Endothelial cell of umbilical vein (primary cell): ENCODE results near the gene PTPN23. TPM values are rescaled to one million over a fixed set of nuclear protein-coding genes. Genes with fewer than 3 reads are reported as not detected.

Source experiments
- BruUV-seq: library from RNA; stranded (reverse); fragments of 400-500 nt; replicated peaks from 2 replicates; lab custom pipeline; 2021; lab: Mats Ljungman, UMichigan
- CTCF ChIA-PET: fragments of 300-600, 350-600 bp; sonication (Branson Sonifier 250); formaldehyde crosslinking; loops from one replicate; lab custom pipeline; 2021; ENCODE audit warnings: antibody characterized with exemption, inconsistent platforms; lab: Charles Lee
- POLR2A ChIA-PET: fragments of 300-600, 350-600 bp; sonication (Branson Sonifier 250); formaldehyde crosslinking; loops from one replicate; lab custom pipeline; 2021; ENCODE audit warnings: antibody characterized with exemption, inconsistent platforms; lab: Charles Lee
- DNase-seq: peaks from one replicate; pipeline ENCODE4 v3.0.0-alpha.2; 2011; ENCODE audit warnings: low read depth, low spot score
- FAIRE-seq: peaks from 2 replicates; lab custom pipeline; 2011; peaks lifted over from hg19 to GRCh38; lab: Jason Lieb, UNC
- H2AFZ ChIP-seq: 2 replicates; pipeline ENCODE4 v1.6.0; 2012; ENCODE audit warnings: low read depth, low read length, control low read depth, inconsistent platforms
- H3K27ac ChIP-seq: 2 replicates; pipeline ENCODE4 v1.5.1; 2011; ENCODE audit warnings: low read depth, mild to moderate bottlenecking, control low read depth, low read length, moderate library complexity; ENCODE audit not compliant: insufficient read depth
- H3K27me3 ChIP-seq, 2 experiments: 2 replicates each; pipeline versions ENCODE4 v1.6.0 to v1.6.1; 2011; ENCODE audit warnings: low read length in 2 of 2, mixed read lengths in 1 of 2; ENCODE audit not compliant: control insufficient read depth in 2 of 2, insufficient read depth in 2 of 2
- H3K36me3 ChIP-seq, 2 experiments: 2 replicates in 1 of 2; 3 replicates in 1 of 2; pipeline ENCODE4 v1.5.1; 2011; ENCODE audit warnings: low read length in 2 of 2, mild to moderate bottlenecking in 1 of 2, moderate library complexity in 1 of 2; ENCODE audit not compliant: control insufficient read depth in 2 of 2, insufficient read depth in 2 of 2; ENCODE audit errors: extremely low read depth in 1 of 2
- H3K4me1 ChIP-seq: 3 replicates; pipeline ENCODE4 v1.5.1; 2011; ENCODE audit warnings: mild to moderate bottlenecking, low read length; ENCODE audit not compliant: control insufficient read depth, insufficient read depth; ENCODE audit errors: extremely low read depth
- H3K4me2 ChIP-seq: 2 replicates; pipeline ENCODE4 v1.6.1; 2011; ENCODE audit warnings: low read length, control low read depth, mixed read lengths; ENCODE audit not compliant: insufficient read depth
- H3K4me3 ChIP-seq, 3 experiments: fragments of 200-600 bp in 1 of 3; sonication (generic), shearing (Covaris generic) in 1 of 3; replicated peaks in 1 of 3; 2 replicates each; pipeline ENCODE4 v1.5.1; 2011 to 2016; ENCODE audit warnings: control low read depth in 3 of 3, low read length in 3 of 3, mild to moderate bottlenecking in 2 of 3, inconsistent platforms in 1 of 3, low read depth in 1 of 3, moderate library complexity in 1 of 3; ENCODE audit not compliant: insufficient read depth in 1 of 3
- H3K79me2 ChIP-seq: 2 replicates; pipeline ENCODE4 v1.6.0; 2012; ENCODE audit warnings: low read length, inconsistent platforms; ENCODE audit not compliant: control insufficient read depth, insufficient read depth
- H3K9ac ChIP-seq: replicated peaks from 2 replicates; pipeline ENCODE3; 2011; ENCODE audit warnings: low read length, control low read depth; ENCODE audit not compliant: insufficient read depth; ENCODE audit errors: extremely low read depth
- H3K9me1 ChIP-seq: replicated peaks from 3 replicates; pipeline ENCODE4 v1.6.0; 2011; ENCODE audit warnings: mild to moderate bottlenecking, low read length; ENCODE audit not compliant: control insufficient read depth, insufficient read depth; ENCODE audit errors: extremely low read depth
- H3K9me3 ChIP-seq: replicated peaks from 2 replicates; pipeline ENCODE4 v1.5.1; 2012; ENCODE audit warnings: low read length, inconsistent platforms; ENCODE audit not compliant: control insufficient read depth, insufficient read depth
- H4K20me1 ChIP-seq: replicated peaks from 2 replicates; pipeline ENCODE3; 2011; ENCODE audit warnings: mild to moderate bottlenecking, low read length; ENCODE audit not compliant: control insufficient read depth, insufficient read depth; ENCODE audit errors: extremely low read depth
- EZH2 ChIP-seq: IDR thresholded peaks from 2 replicates; pipeline ENCODE4 v1.6.1; 2012; ENCODE audit warnings: borderline replicate concordance, low read depth, mild to moderate bottlenecking, moderate library complexity, low read length, inconsistent platforms; ENCODE audit not compliant: severe bottlenecking
- FOS ChIP-seq: IDR thresholded peaks from 2 replicates; pipeline ENCODE4 v1.6.1; 2011; ENCODE audit warnings: mild to moderate bottlenecking, low read length, moderate library complexity, borderline replicate concordance; ENCODE audit not compliant: insufficient read depth
- GATA2 ChIP-seq: IDR thresholded peaks from 2 replicates; pipeline ENCODE4 v1.7.0; 2011; ENCODE audit warnings: low read depth, mild to moderate bottlenecking, moderate library complexity, mixed read lengths, low read length; ENCODE audit not compliant: insufficient read length, insufficient read depth
- JUN ChIP-seq: IDR thresholded peaks from 2 replicates; pipeline ENCODE4 v1.6.1; 2011; ENCODE audit warnings: borderline replicate concordance, low read depth; ENCODE audit not compliant: insufficient read length, insufficient read depth
- MAX ChIP-seq: IDR thresholded peaks from 2 replicates; pipeline ENCODE4 v1.6.1; 2011; ENCODE audit not compliant: insufficient read depth, insufficient read length
- MYC ChIP-seq: IDR thresholded peaks from one replicate; pipeline ENCODE4 v1.6.1; 2011; ENCODE audit warnings: mild to moderate bottlenecking, low read depth, low read length
- POLR2A ChIP-seq: IDR thresholded peaks from 2 replicates; pipeline ENCODE4 v1.6.1; 2012; ENCODE audit warnings: low read depth, mild to moderate bottlenecking, control low read depth, low read length
- POLR2AphosphoS5 ChIP-seq: IDR thresholded peaks from 2 replicates; pipeline ENCODE4 v1.6.1; 2012; ENCODE audit warnings: low read depth, mild to moderate bottlenecking, control low read depth, low read length, moderate library complexity; ENCODE audit not compliant: insufficient read depth
- dilution Hi-C: fragments of 300-500 bp; cut with MboI; formaldehyde crosslinking; loops from one replicate; pipeline ENCODE4 v1.15.0; 2019; ENCODE audit warnings: low sequenced_read_pairs; ENCODE audit not compliant: extremely low pct_ligation_motif_present
- intact Hi-C: fragments of 100-400 bp; cut with micrococcal nuclease; formaldehyde crosslinking; loops from one replicate; pipeline ENCODE4 v1.10.0; 2022
- polyA plus RNA-seq, 4 experiments: library from polyadenylated mRNA; depleted of rRNA in 3 of 4; stranded (reverse) in 3 of 4; unstranded in 1 of 4; fragments of >200 nt; gene quantifications; 2 replicates each; pipeline versions ENCODE4 v1.2.1 to v1.2.3, GENCODE V29; 2011 to 2012; ENCODE audit warnings: missing spikeins in 1 of 4
- total RNA-seq: library from RNA; stranded (reverse); gene quantifications from 2 replicates; pipeline ENCODE4 v1.2.3, GENCODE V29; 2021
- TF ChIP-seq, protein P1 (sequence below), 2 donors: IDR thresholded peaks; 1 replicate in 1 of 2; 2 replicates in 1 of 2; pipeline ENCODE4 v1.5.1; 2011; ENCODE audit warnings: low read length in 2 of 2, mild to moderate bottlenecking in 2 of 2, moderate library complexity in 2 of 2, control low read depth in 1 of 2, inconsistent platforms in 1 of 2, low read depth in 1 of 2; ENCODE audit not compliant: insufficient read depth in 1 of 2; ENCODE audit errors: extremely low read depth in 1 of 2

The PTPN23 gene
- total and polyA plus RNA-seq, 2 donors (not counting 3 experiments of a cell fraction or from before 2014, with no cell fraction given): 8.5 to 63.5 TPM

- CTCF ChIA-PET: interaction anchor here (0.9 to 1.8 kb wide), 4 partner anchors 7 to 17 kb away, joined by 3 to 5 read pairs (median 4); no protein-coding TSS in a partner anchor
- H3K4me2 ChIP-seq: no peak overlapping the region
- H3K9ac ChIP-seq: no peak overlapping the region
- intact Hi-C loops: no loop called here
- H3K27ac ChIP-seq: no peak overlapping the region
- no TSS peak for BruUV-seq
- H3K9me3 ChIP-seq: no peaks in the 10 kb centered on the region
- TF ChIP-seq EZH2: no peak
- no peaks in the 10 kb centered on the region for H4K20me1 ChIP-seq
- dilution Hi-C loops: no loop called here
- no peak overlapping the region for H3K4me3 ChIP-seq
- H3K4me1 ChIP-seq: no peaks in the 10 kb centered on the region
- POLR2A ChIA-PET: no interaction called here
- no peak overlapping the region for H2AFZ ChIP-seq
- FAIRE-seq (no peak), DNase-seq (no peak)
- H3K36me3 ChIP-seq: peaks cover 0 to 34% of the 10 kb centered on the region in 2 experiments
- no peaks in the 10 kb centered on the region for H3K9me1 ChIP-seq
- H3K27me3 ChIP-seq: no peaks in the 10 kb centered on the region
- H3K79me2 ChIP-seq: peaks cover 7% of the 10 kb centered on the region
These were observed 24.4 kb downstream of the PTPN23 start for GRCh38 chr3:47404955-47405790.

DNA sequence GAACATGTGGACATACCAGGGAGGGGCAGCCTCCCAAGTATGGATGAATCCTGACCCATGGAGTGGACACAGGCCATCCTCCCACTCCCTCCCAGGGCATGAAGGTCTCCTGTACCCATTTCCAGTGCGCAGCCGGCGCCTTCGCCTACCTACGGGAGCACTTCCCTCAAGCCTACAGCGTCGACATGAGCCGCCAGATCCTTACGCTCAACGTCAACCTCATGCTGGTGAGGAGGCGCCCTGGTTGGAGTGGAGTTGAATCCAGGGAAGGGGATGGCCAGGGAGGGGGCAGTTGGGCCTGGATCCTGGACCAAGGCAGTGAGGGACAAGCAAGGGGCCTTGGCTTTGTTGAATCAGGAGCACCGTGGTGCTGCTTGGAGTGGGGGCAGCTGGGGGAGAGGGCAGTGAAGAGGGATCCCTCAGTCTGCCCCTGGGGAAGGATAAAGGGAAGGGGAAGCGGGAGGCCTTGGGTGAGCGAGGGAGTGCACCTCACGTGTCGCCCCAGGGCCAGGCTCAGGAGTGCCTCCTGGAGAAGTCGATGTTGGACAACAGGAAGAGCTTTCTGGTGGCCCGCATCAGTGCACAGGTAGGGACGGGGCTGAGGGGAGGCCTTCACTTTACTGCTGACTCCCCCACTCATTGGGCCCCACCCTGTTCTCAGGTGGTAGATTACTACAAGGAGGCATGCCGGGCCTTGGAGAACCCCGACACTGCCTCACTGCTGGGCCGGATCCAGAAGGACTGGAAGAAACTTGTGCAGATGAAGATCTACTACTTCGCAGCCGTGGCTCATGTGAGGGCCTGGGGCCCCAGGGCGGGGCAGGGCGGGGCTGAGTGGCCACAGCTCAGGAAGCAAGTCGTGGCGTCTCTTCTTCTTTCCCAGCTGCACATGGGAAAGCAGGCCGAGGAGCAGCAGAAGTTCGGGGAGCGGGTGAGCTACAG is 25.3 kb downstream of the PTPN23 start:
- TF ChIP-seq POLR2AphosphoS5 (no peak), JUN (no peak), FOS (no peak), MYC (no peak), POLR2A (no peak), GATA2 (no peak), MAX (no peak), EZH2 (no peak)
- TF ChIP-seq, protein P1, sequence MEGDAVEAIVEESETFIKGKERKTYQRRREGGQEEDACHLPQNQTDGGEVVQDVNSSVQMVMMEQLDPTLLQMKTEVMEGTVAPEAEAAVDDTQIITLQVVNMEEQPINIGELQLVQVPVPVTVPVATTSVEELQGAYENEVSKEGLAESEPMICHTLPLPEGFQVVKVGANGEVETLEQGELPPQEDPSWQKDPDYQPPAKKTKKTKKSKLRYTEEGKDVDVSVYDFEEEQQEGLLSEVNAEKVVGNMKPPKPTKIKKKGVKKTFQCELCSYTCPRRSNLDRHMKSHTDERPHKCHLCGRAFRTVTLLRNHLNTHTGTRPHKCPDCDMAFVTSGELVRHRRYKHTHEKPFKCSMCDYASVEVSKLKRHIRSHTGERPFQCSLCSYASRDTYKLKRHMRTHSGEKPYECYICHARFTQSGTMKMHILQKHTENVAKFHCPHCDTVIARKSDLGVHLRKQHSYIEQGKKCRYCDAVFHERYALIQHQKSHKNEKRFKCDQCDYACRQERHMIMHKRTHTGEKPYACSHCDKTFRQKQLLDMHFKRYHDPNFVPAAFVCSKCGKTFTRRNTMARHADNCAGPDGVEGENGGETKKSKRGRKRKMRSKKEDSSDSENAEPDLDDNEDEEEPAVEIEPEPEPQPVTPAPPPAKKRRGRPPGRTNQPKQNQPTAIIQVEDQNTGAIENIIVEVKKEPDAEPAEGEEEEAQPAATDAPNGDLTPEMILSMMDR (IDR thresholded peaks at IDR 0.05; ENCODE audit: extremely low read depth in 1 of 2, insufficient read depth in 1 of 2, low read depth in 1 of 2, low read length in 2 of 2): no peak
- no peak for DNase-seq
- H3K4me2 ChIP-seq: no peak overlapping the region
- ChIA-PET CTCF (interaction anchor here (1.3 kb wide), 1 partner anchor 15 kb away, joined by 5 read pairs; no protein-coding TSS in a partner anchor), POLR2A (no interaction called here)
- peaks cover 7% of the 10 kb centered on the region for H3K79me2 ChIP-seq
- H4K20me1 ChIP-seq: no peaks in the 10 kb centered on the region
- BruUV-seq: no TSS peak
- FAIRE-seq: no peak
- peaks cover 0 to 38% of the 10 kb centered on the region in 2 experiments for H3K36me3 ChIP-seq
- H2AFZ ChIP-seq: no peak overlapping the region
- H3K9me1 ChIP-seq: no peaks in the 10 kb centered on the region
- no peaks in the 10 kb centered on the region for H3K27me3 ChIP-seq
- no peak overlapping the region for H3K4me3 ChIP-seq
- no peaks in the 10 kb centered on the region for H3K9me3 ChIP-seq
- H3K4me1 ChIP-seq: no peaks in the 10 kb centered on the region
- no peak overlapping the region for H3K27ac ChIP-seq
- H3K9ac ChIP-seq: no peak overlapping the region
- dilution Hi-C loops (no loop called here), intact Hi-C loops (no loop called here)
